Measurements from ENCODE around the gene NRM.

The NRM gene

GRCh38 chr6:30707281-30707850, 16.6 kb upstream of the NRM start (continued):
- TF ChIP-seq ZNF837 (tag by site-specific recombination; IDR thresholded peaks at IDR 0.05) (no peak), ZNF266 (tag by site-specific recombination; IDR thresholded peaks at IDR 0.05; ENCODE audit: low read depth) (no peak), ZNF341 (tag by site-specific recombination; IDR thresholded peaks at IDR 0.05; ENCODE audit: low read depth) (no peak), ZNF19 (tag by site-specific recombination; IDR thresholded peaks at IDR 0.05; ENCODE audit: low read depth) (no peak), ZNF530 (tag by site-specific recombination; IDR thresholded peaks at IDR 0.05; ENCODE audit: low read depth) (no peak), ZNF660 (tag by site-specific recombination; IDR thresholded peaks at IDR 0.05) (peak; percentile 95), KLF9 (tag by site-specific recombination; IDR thresholded peaks at IDR 0.05; ENCODE audit: low read depth) (no peak), ZNF555 (tag by site-specific recombination; conservative IDR thresholded peaks at IDR 0.05) (no peak), ZBTB7A (tag by site-specific recombination; IDR thresholded peaks at IDR 0.05; ENCODE audit: low read depth) (no peak), GLI4 (tag by site-specific recombination; IDR thresholded peaks at IDR 0.05) (no peak), ZNF747 (tag by site-specific recombination; IDR thresholded peaks at IDR 0.05) (no peak), ZNF510 (tag by site-specific recombination; IDR thresholded peaks at IDR 0.05; ENCODE audit: insufficient replicate concordance) (no peak), ZNF654 (tag by site-specific recombination; IDR thresholded peaks at IDR 0.05; ENCODE audit: low read depth) (no peak), ZNF529 (tag by site-specific recombination; IDR thresholded peaks at IDR 0.05; ENCODE audit: insufficient replicate concordance) (no peak), ZNF10 (tag by site-specific recombination; IDR thresholded peaks at IDR 0.05) (no peak), ZFHX2 (tag by site-specific recombination; conservative IDR thresholded peaks at IDR 0.05) (no peak), ZNF274 (IDR thresholded peaks at IDR 0.05; ENCODE audit: low read length) (no peak), ZNF274 (tag by site-specific recombination; IDR thresholded peaks at IDR 0.05; ENCODE audit: borderline replicate concordance) (no peak), ZNF521 (tag by site-specific recombination; IDR thresholded peaks at IDR 0.05) (no peak), ZNF776 (tag by site-specific recombination; IDR thresholded peaks at IDR 0.05; ENCODE audit: borderline replicate concordance) (no peak), YY2 (tag by site-specific recombination; IDR thresholded peaks at IDR 0.05) (no peak), ZBTB44 (tag by site-specific recombination; IDR thresholded peaks at IDR 0.05) (peak; percentile 87), ZNF24 (tag by site-specific recombination; IDR thresholded peaks at IDR 0.05) (no peak), ZBTB8A (tag by site-specific recombination; IDR thresholded peaks at IDR 0.05) (0 out of 2 replicates have a peak, but pooled peaks have one; percentile 18)
- TF ChIP-seq, protein P1, sequence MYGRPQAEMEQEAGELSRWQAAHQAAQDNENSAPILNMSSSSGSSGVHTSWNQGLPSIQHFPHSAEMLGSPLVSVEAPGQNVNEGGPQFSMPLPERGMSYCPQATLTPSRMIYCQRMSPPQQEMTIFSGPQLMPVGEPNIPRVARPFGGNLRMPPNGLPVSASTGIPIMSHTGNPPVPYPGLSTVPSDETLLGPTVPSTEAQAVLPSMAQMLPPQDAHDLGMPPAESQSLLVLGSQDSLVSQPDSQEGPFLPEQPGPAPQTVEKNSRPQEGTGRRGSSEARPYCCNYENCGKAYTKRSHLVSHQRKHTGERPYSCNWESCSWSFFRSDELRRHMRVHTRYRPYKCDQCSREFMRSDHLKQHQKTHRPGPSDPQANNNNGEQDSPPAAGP (tag by site-specific recombination; IDR thresholded peaks at IDR 0.05) = no peak
- TF ChIP-seq, protein P2, sequence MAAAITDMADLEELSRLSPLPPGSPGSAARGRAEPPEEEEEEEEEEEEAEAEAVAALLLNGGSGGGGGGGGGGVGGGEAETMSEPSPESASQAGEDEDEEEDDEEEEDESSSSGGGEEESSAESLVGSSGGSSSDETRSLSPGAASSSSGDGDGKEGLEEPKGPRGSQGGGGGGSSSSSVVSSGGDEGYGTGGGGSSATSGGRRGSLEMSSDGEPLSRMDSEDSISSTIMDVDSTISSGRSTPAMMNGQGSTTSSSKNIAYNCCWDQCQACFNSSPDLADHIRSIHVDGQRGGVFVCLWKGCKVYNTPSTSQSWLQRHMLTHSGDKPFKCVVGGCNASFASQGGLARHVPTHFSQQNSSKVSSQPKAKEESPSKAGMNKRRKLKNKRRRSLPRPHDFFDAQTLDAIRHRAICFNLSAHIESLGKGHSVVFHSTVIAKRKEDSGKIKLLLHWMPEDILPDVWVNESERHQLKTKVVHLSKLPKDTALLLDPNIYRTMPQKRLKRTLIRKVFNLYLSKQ (tag by site-specific recombination; IDR thresholded peaks at IDR 0.05; ENCODE audit: borderline replicate concordance) = no peak
- TF ChIP-seq, protein P3, sequence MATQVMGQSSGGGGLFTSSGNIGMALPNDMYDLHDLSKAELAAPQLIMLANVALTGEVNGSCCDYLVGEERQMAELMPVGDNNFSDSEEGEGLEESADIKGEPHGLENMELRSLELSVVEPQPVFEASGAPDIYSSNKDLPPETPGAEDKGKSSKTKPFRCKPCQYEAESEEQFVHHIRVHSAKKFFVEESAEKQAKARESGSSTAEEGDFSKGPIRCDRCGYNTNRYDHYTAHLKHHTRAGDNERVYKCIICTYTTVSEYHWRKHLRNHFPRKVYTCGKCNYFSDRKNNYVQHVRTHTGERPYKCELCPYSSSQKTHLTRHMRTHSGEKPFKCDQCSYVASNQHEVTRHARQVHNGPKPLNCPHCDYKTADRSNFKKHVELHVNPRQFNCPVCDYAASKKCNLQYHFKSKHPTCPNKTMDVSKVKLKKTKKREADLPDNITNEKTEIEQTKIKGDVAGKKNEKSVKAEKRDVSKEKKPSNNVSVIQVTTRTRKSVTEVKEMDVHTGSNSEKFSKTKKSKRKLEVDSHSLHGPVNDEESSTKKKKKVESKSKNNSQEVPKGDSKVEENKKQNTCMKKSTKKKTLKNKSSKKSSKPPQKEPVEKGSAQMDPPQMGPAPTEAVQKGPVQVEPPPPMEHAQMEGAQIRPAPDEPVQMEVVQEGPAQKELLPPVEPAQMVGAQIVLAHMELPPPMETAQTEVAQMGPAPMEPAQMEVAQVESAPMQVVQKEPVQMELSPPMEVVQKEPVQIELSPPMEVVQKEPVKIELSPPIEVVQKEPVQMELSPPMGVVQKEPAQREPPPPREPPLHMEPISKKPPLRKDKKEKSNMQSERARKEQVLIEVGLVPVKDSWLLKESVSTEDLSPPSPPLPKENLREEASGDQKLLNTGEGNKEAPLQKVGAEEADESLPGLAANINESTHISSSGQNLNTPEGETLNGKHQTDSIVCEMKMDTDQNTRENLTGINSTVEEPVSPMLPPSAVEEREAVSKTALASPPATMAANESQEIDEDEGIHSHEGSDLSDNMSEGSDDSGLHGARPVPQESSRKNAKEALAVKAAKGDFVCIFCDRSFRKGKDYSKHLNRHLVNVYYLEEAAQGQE (tag by site-specific recombination; IDR thresholded peaks at IDR 0.05) = no peak
- TF ChIP-seq, protein P4, sequence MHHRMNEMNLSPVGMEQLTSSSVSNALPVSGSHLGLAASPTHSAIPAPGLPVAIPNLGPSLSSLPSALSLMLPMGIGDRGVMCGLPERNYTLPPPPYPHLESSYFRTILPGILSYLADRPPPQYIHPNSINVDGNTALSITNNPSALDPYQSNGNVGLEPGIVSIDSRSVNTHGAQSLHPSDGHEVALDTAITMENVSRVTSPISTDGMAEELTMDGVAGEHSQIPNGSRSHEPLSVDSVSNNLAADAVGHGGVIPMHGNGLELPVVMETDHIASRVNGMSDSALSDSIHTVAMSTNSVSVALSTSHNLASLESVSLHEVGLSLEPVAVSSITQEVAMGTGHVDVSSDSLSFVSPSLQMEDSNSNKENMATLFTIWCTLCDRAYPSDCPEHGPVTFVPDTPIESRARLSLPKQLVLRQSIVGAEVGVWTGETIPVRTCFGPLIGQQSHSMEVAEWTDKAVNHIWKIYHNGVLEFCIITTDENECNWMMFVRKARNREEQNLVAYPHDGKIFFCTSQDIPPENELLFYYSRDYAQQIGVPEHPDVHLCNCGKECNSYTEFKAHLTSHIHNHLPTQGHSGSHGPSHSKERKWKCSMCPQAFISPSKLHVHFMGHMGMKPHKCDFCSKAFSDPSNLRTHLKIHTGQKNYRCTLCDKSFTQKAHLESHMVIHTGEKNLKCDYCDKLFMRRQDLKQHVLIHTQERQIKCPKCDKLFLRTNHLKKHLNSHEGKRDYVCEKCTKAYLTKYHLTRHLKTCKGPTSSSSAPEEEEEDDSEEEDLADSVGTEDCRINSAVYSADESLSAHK (tag by site-specific recombination; IDR thresholded peaks at IDR 0.05) = no peak
